Upper lobe of left lung (tissue), 6 donors: ENCODE measurements around the gene NARF. TPM values are rescaled to one million over a fixed set of nuclear protein-coding genes. Genes with fewer than 3 reads are reported as not detected.

Source experiments
- ATAC-seq, 2 donors: fragments of 200-7000 bp; cut with Tn5 transposase; one replicate each; pipeline ENCODE4 v1.9.1; 2022; ENCODE audit warnings: mild to moderate bottlenecking in 2 of 2, moderate library complexity in 2 of 2; ENCODE audit not compliant: low FRiP score in 2 of 2
- DNase-seq, 2 donors: peaks; one replicate each; pipeline ENCODE4 v3.0.0-alpha.2; 2019 to 2020
- H3K27ac ChIP-seq, 4 donors: fragments of 200-600 bp; sonication (generic); one replicate each; pipeline ENCODE4 v1.5.1; 2016 to 2019
- H3K27me3 ChIP-seq, 4 donors: fragments of 200-600 bp; sonication (generic); one replicate each; pipeline ENCODE4 v1.5.1; 2017 to 2019
- H3K36me3 ChIP-seq, 4 donors: fragments of 200-600 bp; sonication (generic); one replicate each; pipeline ENCODE4 v1.5.1; 2016 to 2019
- H3K4me1 ChIP-seq, 4 donors: fragments of 200-600 bp; sonication (generic); one replicate each; pipeline ENCODE4 v1.5.1; 2018 to 2019
- H3K4me3 ChIP-seq, 4 donors: fragments of 200-600 bp; sonication (generic); one replicate each; pipeline ENCODE4 v1.5.1; 2017 to 2019; ENCODE audit warnings: mild to moderate bottlenecking in 2 of 4, moderate library complexity in 1 of 4
- H3K9me3 ChIP-seq, 4 donors: fragments of 200-600 bp; sonication (generic); one replicate each; pipeline ENCODE4 v1.5.1; 2018 to 2019
- CTCF ChIP-seq, 6 experiments: fragments of 450-650 bp in 4 of 6; fragments of 200-600 bp in 2 of 6; sonication (generic) in 2 of 6; IDR thresholded peaks; one replicate each; pipeline ENCODE4 v1.5.1; 2016 to 2019; ENCODE audit warnings: antibody characterized with exemption in 6 of 6
- EP300 ChIP-seq, 4 donors: sonication (generic); formaldehyde crosslinking; IDR thresholded peaks; one replicate each; pipeline ENCODE4 v1.5.1; 2017; ENCODE audit warnings: antibody characterized with exemption in 4 of 4, control low read depth in 2 of 4
- POLR2A ChIP-seq, 4 donors: fragments of 450-650 bp; IDR thresholded peaks; one replicate each; pipeline ENCODE4 v1.5.1; 2016 to 2017; ENCODE audit warnings: antibody characterized with exemption in 4 of 4, mild to moderate bottlenecking in 2 of 4
- POLR2AphosphoS5 ChIP-seq, 2 donors: sonication (generic); formaldehyde crosslinking; IDR thresholded peaks; one replicate each; pipeline ENCODE4 v1.5.1; 2017; ENCODE audit warnings: antibody characterized with exemption in 2 of 2
- WGBS, 2 donors: methylation state at CpG; one replicate each; pipeline ENCODE4 v1.1.5; 2017 to 2018; 5-methylcytosine and 5-hydroxymethylcytosine counted together
- total RNA-seq, 6 donors: library from RNA; depleted of rRNA in 4 of 6; stranded (reverse); fragments of >200 nt in 4 of 6; gene quantifications; one replicate each; pipeline versions ENCODE4 v1.1.0 to v1.2.1, GENCODE V29; 2016 to 2021
- donor health status: DM: no; HTN: no; CAD: no; lungs with moderate emphysema.
- donor health status: DM: no; HTN: yes; CAD: no; lungs with severe emphysema.

Gene NARF
- total RNA-seq, 6 donors from 2014 or later, result 28.9 to 77.8 (median 62.6) TPM

GRCh38 chr17:82424001-82424862 lies 34.3 kb upstream of the NARF start:
- TF ChIP-seq CTCF (IDR thresholded peaks at IDR 0.05) (peak; percentile 28 to 56 (median 51)), POLR2A (IDR thresholded peaks at IDR 0.05) (no peak)
- H3K36me3 ChIP-seq, result peaks cover 0 to 20% (median 2%) of the 10 kb centered on the region in 4 donors
- H3K4me3 ChIP-seq, result no peak overlapping the region
- 83 to 87% methylated on average over 25 of the region's 25 CpGs for WGBS, 2 donors
- DNase-seq (peak in 1 of 2 donors; percentile 56), ATAC-seq (peak; percentile 28 to 75)
- H3K4me1 ChIP-seq, result peaks cover 7 to 8% (median 8%) of the 10 kb centered on the region in 4 donors
- no peak overlapping the region for H3K27ac ChIP-seq
- no peaks in the 10 kb centered on the region for H3K9me3 ChIP-seq
- no peaks in the 10 kb centered on the region for H3K27me3 ChIP-seq

- no peak overlapping the region for H3K27ac ChIP-seq
- H3K4me1 ChIP-seq, result peaks cover under 1 to 2% (median 2%) of the 10 kb centered on the region in 4 donors
- H3K36me3 ChIP-seq, result peaks cover 0 to 24% (median 2%) of the 10 kb centered on the region in 4 donors
- H3K9me3 ChIP-seq, result no peaks in the 10 kb centered on the region
- WGBS, 2 donors, result 91 to 95% methylated on average over 2 of the region's 2 CpGs
- no peak for TF ChIP-seq POLR2AphosphoS5 (IDR thresholded peaks at IDR 0.05)
- TF ChIP-seq POLR2A (IDR thresholded peaks at IDR 0.05), result no peak
- no peak for TF ChIP-seq EP300 (IDR thresholded peaks at IDR 0.05)
- TF ChIP-seq CTCF (IDR thresholded peaks at IDR 0.05), result no peak
- no peak overlapping the region for H3K4me3 ChIP-seq
- no peaks in the 10 kb centered on the region for H3K27me3 ChIP-seq
- ATAC-seq (no peak), DNase-seq (no peak)
Measured at GRCh38 chr17:82424863-82425159, 33.7 kb upstream of the NARF start.

- DNase-seq (peak in 1 of 2 donors; percentile 51), ATAC-seq (no peak)
- Histone ChIP-seq H3K4me3 (no peak overlapping the region), H3K4me1 (no peaks in the 10 kb centered on the region), H3K9me3 (no peaks in the 10 kb centered on the region), H3K27ac (no peak overlapping the region), H3K36me3 (peaks cover 0 to 17% (median 5%) of the 10 kb centered on the region in 4 donors), H3K27me3 (no peaks in the 10 kb centered on the region)
- no peak for TF ChIP-seq EP300 (IDR thresholded peaks at IDR 0.05)
- WGBS, 2 donors, result 96 to 100% methylated on average over 3 of the region's 3 CpGs
Measured at GRCh38 chr17:82428546-82428945, 30.0 kb upstream of the NARF start.

GRCh38 chr17:82429824-82430223 lies 28.7 kb upstream of the NARF start:
- no peak overlapping the region for H3K4me3 ChIP-seq
- no peak overlapping the region for H3K27ac ChIP-seq
- H3K4me1 ChIP-seq, result no peaks in the 10 kb centered on the region
- 72 to 84% methylated on average over 7 of the region's 7 CpGs for WGBS, 2 donors
- TF ChIP-seq POLR2AphosphoS5 (IDR thresholded peaks at IDR 0.05) (no peak), CTCF (IDR thresholded peaks at IDR 0.05) (no peak), POLR2A (IDR thresholded peaks at IDR 0.05) (no peak), EP300 (IDR thresholded peaks at IDR 0.05) (no peak)
- peak in 1 of 2 donors; percentile 29 for ATAC-seq
- DNase-seq, result no peak
- H3K27me3 ChIP-seq, result no peaks in the 10 kb centered on the region
- peaks cover 0 to 22% (median 6%) of the 10 kb centered on the region in 4 donors for H3K36me3 ChIP-seq
- no peaks in the 10 kb centered on the region for H3K9me3 ChIP-seq

GRCh38 chr17:82432017-82432416 lies 26.5 kb upstream of the NARF start:
- peaks cover 0 to 42% (median 22%) of the 10 kb centered on the region in 4 donors for H3K36me3 ChIP-seq
- 88 to 95% methylated on average over 8 of the region's 8 CpGs for WGBS, 2 donors

More at GRCh38 chr17:82432017-82432416, 26.5 kb upstream of the NARF start:
- ATAC-seq (no peak), DNase-seq (peak in 1 of 2 donors; percentile 46)
- no peaks in the 10 kb centered on the region for H3K4me1 ChIP-seq
- no peak for TF ChIP-seq POLR2A (IDR thresholded peaks at IDR 0.05)
- no peak for TF ChIP-seq CTCF (IDR thresholded peaks at IDR 0.05)
- no peak for TF ChIP-seq POLR2AphosphoS5 (IDR thresholded peaks at IDR 0.05)
- TF ChIP-seq EP300 (IDR thresholded peaks at IDR 0.05), result no peak
- H3K27ac ChIP-seq, result no peak overlapping the region
- no peaks in the 10 kb centered on the region for H3K27me3 ChIP-seq
- H3K9me3 ChIP-seq, result no peaks in the 10 kb centered on the region
- H3K4me3 ChIP-seq, result no peak overlapping the region
